Ectodermal cell (in vitro differentiated cells): ENCODE data around the gene TENT5A.

ENCODE experiments used
- H3K27ac ChIP-seq: 2 replicates; pipeline ENCODE4 v1.7.0; 2013; ENCODE audit warnings: mild to moderate bottlenecking, low read depth, low read length; ENCODE audit not compliant: insufficient read depth, poor library complexity, severe bottlenecking
- H3K27me3 ChIP-seq: 2 replicates; pipeline ENCODE4 v1.7.0; 2013; ENCODE audit warnings: mild to moderate bottlenecking, low read length; ENCODE audit not compliant: insufficient read depth, control insufficient read depth, poor library complexity, severe bottlenecking
- H3K36me3 ChIP-seq: one replicate; pipeline ENCODE4 v1.7.0; 2013; ENCODE audit warnings: low read length; ENCODE audit not compliant: control insufficient read depth, insufficient read depth
- H3K4me1 ChIP-seq: one replicate; pipeline ENCODE4 v1.7.0; 2013; ENCODE audit warnings: low read length; ENCODE audit not compliant: control insufficient read depth, insufficient read depth
- H3K4me3 ChIP-seq: 2 replicates; pipeline ENCODE4 v1.7.0; 2013; ENCODE audit warnings: low read depth, low read length, control low read depth; ENCODE audit not compliant: insufficient read depth
- H3K9me3 ChIP-seq: 2 replicates; pipeline ENCODE4 v1.7.0; 2013; ENCODE audit warnings: mild to moderate bottlenecking, low read length, moderate library complexity; ENCODE audit not compliant: control insufficient read depth
- WGBS, 2 experiments: methylation state at CpG; one replicate each; pipeline ENCODE4 v1.1.7; 2013; ENCODE audit warnings: missing lambda C conversion rate in 2 of 2; 5-methylcytosine and 5-hydroxymethylcytosine counted together

The TENT5A gene

DNA sequence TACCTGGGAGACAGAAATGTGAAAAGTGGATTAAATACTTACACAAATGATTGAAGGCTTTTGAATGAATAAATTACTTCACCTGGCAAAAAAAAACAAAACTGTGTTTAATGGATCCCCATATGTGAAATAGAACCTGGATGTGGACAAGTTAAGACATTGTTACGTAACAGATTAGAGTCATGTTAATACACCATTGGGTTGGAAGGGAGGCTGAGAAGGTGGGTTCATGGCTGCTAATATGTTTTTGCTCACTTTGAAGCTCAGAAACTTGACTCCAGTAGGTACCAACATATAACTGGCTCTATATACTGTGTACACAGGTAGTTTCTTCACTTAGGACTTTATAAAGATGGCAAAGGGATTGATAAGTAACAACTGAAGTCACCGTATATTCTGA is 21.4 kb upstream of the TENT5A start:
- 89 to 100% methylated on average over 1 to 2 of the region's 2 CpGs for WGBS, 2 experiments
- H3K9me3 ChIP-seq: no peaks in the 10 kb centered on the region
- H3K27me3 ChIP-seq: no peaks in the 10 kb centered on the region
- no peaks in the 10 kb centered on the region for H3K36me3 ChIP-seq
- H3K27ac ChIP-seq: no peak overlapping the region
- no peaks in the 10 kb centered on the region for H3K4me1 ChIP-seq
- no peak overlapping the region for H3K4me3 ChIP-seq

DNA sequence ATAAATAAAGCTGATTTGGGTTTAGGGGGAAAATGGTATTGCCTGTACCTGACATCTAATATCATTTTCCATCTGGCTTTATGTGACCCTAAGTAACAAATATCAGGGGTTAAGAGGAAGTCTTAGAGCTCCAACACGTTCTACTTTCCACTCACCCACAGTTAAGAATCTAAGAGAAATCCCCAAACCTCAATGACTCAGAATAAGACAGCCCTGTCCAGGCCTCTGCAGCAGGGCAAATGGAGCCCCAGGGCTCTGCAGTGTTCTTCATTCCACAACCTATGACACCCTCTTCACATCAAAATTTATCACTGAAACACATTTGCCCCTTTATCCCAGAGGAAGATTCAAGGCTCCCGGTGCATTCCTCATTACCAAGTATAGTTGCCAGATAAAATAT is 20.3 kb upstream of the TENT5A start:
- H3K4me1 ChIP-seq: no peaks in the 10 kb centered on the region
- no peaks in the 10 kb centered on the region for H3K36me3 ChIP-seq
- H3K9me3 ChIP-seq: no peaks in the 10 kb centered on the region
- no peak overlapping the region for H3K27ac ChIP-seq
- WGBS, 2 experiments: 80 to 86% methylated on average over 2 of the region's 2 CpGs
- H3K4me3 ChIP-seq: no peak overlapping the region
- H3K27me3 ChIP-seq: no peaks in the 10 kb centered on the region

DNA sequence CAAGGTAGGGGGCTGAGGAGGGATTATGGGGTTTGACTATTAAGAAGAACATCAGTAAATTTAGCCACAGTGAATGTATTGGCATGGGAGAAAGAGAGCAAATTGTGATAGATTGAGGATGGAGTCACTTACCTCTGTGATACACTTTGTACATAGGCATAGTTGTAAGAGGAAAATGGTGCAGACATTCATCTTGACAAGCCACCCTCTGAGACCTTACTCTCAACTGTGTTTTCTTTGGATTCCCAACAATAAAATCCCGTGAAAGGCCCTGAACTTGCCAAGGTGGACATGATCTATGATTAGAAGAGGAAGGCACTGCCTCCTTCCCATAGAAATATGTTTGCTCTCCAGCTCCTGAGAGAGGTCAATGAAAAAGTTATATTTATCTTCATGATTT is 18.6 kb upstream of the TENT5A start:
- WGBS, 2 experiments: 75 to 100% methylated on average over 1 of the region's 1 CpG
- H3K9me3 ChIP-seq: no peaks in the 10 kb centered on the region
- no peaks in the 10 kb centered on the region for H3K4me1 ChIP-seq
- H3K4me3 ChIP-seq: no peak overlapping the region
- H3K27ac ChIP-seq: no peak overlapping the region
- no peaks in the 10 kb centered on the region for H3K36me3 ChIP-seq
- H3K27me3 ChIP-seq: no peaks in the 10 kb centered on the region

DNA sequence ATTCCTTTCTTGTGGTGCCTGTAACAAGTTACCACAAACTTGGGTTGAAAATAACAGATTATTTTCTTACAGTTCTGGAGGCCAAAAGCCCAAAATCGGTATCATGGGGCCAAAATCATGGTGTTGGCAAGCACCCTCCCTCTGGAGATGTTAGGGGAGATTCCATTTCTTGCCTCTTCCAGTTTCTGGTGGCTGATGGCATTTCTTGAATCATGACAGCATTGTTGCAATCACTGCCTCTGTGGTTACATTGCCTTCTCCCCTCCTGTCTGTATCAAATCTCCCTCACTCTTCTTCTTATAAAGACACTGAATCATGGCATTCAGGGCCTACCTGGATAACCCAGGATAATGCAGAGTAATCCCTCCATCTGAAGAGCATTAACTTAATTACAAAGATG is 17.9 kb upstream of the TENT5A start:
- H3K27ac ChIP-seq: no peak overlapping the region
- no peak overlapping the region for H3K4me3 ChIP-seq
- 88 to 93% methylated on average over 1 of the region's 1 CpG for WGBS, 2 experiments
- no peaks in the 10 kb centered on the region for H3K36me3 ChIP-seq
- no peaks in the 10 kb centered on the region for H3K27me3 ChIP-seq
- H3K9me3 ChIP-seq: no peaks in the 10 kb centered on the region
- H3K4me1 ChIP-seq: no peaks in the 10 kb centered on the region

DNA sequence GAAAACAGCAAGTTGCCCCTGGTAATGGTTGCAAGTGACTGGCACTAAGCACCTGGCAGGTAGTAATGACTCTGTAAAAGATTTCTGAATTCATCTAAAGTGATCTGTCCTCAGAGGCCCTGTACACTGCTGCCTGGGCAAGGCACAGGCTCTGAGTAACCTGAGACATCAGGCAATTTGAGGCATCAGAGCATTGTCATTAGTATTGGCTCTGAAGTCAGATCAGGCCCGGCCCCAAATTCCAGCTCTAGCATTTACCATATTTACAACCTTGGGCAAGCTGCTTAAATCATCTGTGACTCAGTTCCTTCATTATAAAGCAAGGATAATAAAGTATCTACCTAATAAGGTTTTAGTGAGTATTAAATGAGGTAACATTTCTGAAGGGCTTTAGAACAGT is 17.3 kb upstream of the TENT5A start:
- no peaks in the 10 kb centered on the region for H3K36me3 ChIP-seq
- H3K4me3 ChIP-seq: no peak overlapping the region
- WGBS, 2 experiments: 67 to 78% methylated on average over 1 of the region's 1 CpG
- no peaks in the 10 kb centered on the region for H3K27me3 ChIP-seq
- no peaks in the 10 kb centered on the region for H3K9me3 ChIP-seq
- no peaks in the 10 kb centered on the region for H3K4me1 ChIP-seq
- no peak overlapping the region for H3K27ac ChIP-seq

DNA sequence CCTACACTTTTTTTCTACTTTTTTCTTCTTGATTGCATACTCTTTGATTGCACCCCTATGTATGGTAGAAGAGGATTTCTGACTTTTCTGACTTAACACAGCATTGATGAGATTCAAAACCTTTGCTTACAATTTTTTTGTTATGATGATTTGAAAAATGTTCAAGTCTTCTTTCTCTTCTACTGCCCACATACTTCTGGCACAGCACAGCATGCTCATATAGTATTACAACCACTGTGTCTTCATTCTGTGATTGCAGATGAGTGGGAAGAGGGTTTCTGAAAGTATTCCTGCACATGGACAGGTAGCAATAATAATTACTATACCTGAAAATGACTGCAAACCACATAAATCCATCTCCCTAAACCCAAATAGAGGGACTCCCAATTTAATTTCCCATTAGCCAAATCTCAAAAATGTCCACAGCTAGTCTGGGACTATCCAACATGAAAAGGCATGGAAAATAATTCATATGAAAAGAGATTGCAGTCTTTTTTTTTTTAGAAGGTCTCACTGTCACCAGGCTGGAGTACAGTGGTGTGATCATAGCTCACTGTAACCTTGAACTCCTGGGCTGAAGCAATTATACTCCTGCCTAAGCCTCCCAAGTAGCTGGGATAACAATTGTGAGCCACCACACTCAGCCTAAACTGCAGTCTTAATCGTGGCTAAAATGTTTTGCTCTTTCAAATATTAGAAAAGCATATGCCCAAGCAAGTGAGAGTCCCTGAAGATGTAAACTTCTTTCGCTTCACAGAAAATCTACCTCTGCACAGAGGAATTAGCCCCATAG is 15.9 kb upstream of the TENT5A start:
- no peaks in the 10 kb centered on the region for H3K4me1 ChIP-seq
- H3K27ac ChIP-seq: no peak overlapping the region
- WGBS, 2 experiments: 87 to 91% methylated on average over 2 of the region's 2 CpGs
- no peak overlapping the region for H3K4me3 ChIP-seq
- H3K9me3 ChIP-seq: no peaks in the 10 kb centered on the region
- no peaks in the 10 kb centered on the region for H3K36me3 ChIP-seq
- H3K27me3 ChIP-seq: no peaks in the 10 kb centered on the region

DNA sequence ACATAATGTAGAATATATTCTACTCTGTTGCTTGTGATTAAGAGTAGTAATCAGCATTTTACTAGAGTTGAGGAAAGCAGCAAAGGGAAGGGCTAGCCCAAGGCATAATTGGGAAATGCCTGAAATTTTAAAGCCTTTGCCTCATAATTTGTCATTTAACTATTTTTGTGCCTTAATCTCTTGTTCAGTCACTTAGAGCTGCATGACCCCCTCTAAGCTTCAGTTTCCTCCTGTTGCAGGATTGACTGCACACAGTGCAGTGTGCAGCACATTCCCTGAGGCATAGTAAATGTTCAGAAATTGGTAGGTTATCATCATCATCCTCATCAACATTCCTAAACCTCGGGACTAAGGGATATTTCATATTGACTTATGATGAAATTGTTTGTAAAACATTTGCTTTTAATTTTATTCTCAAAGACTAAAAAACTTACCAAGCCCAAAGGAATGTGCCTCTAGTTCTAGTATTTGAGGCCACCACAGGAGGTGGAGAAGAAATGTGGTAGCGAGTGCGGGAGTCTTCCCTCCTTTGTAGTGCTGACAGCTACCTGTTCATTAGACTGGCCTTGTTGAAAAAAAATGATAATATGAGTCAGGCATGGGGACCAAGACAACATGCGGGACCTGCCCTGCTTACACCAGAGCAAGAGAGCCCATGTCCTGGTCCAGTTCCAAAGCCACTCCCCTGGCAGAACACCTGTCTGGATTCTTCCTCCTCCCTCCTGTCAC is 14.8 kb upstream of the TENT5A start:
- 94 to 96% methylated on average over 3 of the region's 4 CpGs for WGBS, 2 experiments
- Histone ChIP-seq H3K9me3 (no peaks in the 10 kb centered on the region), H3K27me3 (no peaks in the 10 kb centered on the region), H3K27ac (no peak overlapping the region), H3K4me1 (no peaks in the 10 kb centered on the region), H3K4me3 (no peak overlapping the region), H3K36me3 (no peaks in the 10 kb centered on the region)

DNA sequence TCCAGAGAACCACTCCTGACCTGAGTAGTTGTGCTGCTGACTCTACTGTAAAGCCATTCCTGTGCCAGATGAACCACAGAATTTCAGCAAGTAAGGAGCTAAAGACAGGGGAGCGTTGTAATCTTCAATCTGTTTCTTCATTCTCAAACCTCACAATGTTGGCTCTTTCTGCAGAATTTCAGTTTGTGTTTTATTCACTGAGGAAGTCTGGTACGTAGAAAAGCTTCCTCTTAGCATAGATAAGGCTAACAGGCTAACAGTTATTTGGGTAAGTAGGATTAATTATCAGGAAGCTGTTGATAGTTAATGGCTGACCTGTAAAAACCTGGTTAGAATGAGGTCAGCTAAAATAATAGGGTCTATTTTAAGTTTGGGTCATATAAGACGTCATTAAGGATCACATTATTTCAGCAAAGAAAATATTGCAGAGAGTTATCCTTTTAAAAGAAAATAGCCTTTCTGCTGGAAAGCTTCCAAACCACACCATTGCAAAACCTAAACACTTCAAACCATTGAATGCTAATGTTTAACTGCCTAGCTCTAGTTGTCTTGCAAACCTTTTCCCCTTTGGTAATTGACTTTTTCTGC is 14.1 kb upstream of the TENT5A start:
- WGBS, 2 experiments: 97% methylated on average over 3 of the region's 3 CpGs
- H3K36me3 ChIP-seq: no peaks in the 10 kb centered on the region
- no peaks in the 10 kb centered on the region for H3K4me1 ChIP-seq
- H3K27ac ChIP-seq: no peak overlapping the region
- H3K27me3 ChIP-seq: no peaks in the 10 kb centered on the region
- no peaks in the 10 kb centered on the region for H3K9me3 ChIP-seq
- no peak overlapping the region for H3K4me3 ChIP-seq

DNA sequence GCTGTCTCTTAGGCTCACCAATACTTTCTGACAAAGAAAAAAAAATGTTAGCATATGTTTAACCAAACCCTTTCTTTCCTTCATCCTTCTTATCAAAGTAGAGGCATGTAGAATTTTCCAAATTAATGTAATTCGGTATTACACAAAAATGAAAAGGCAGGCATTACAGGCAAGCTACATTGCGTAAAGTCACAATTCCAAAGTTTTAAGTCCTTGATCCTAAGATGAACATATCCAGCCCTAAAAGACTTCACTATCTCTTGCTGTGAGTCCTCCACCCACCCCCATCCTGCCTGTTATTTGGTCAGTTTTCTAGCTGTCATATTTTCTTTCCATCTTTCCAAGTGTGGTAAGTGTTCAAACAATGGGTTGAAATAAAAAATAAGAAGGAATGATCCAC is 12.1 kb upstream of the TENT5A start:
- no peak overlapping the region for H3K4me3 ChIP-seq
- H3K27me3 ChIP-seq: no peaks in the 10 kb centered on the region
- no peak overlapping the region for H3K27ac ChIP-seq
- 97 to 100% methylated on average over 2 of the region's 2 CpGs for WGBS, 2 experiments
- no peaks in the 10 kb centered on the region for H3K4me1 ChIP-seq
- H3K36me3 ChIP-seq: no peaks in the 10 kb centered on the region
- H3K9me3 ChIP-seq: no peaks in the 10 kb centered on the region

DNA sequence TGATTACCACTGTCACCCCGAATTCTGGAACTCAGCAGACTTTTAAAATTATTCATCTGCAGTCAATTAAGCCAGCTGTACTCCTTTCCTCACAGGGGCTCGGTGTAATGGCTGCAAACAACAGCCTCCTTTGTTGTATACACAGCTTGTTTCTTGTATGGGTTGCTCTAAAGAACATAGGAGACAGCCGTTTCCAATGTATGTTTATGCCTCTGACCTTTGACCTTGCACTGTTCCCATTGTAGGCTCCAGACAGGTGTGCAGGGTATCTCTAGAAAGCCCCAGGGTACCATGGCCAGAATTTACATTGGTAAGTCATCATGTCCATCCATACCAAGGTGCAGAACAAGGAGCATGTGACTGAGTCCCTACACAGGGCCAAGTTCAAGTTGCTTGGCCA is 11.5 kb upstream of the TENT5A start:
- Histone ChIP-seq H3K4me3 (no peak overlapping the region), H3K4me1 (no peaks in the 10 kb centered on the region), H3K27ac (no peak overlapping the region), H3K36me3 (no peaks in the 10 kb centered on the region), H3K27me3 (no peaks in the 10 kb centered on the region), H3K9me3 (no peaks in the 10 kb centered on the region)
- WGBS, 2 experiments: 81 to 85% methylated on average over 3 of the region's 3 CpGs
